HCEC 1CT (cell line): ENCODE results near the gene KBTBD7.

ENCODE experiments used
- DNase-seq: peaks from one replicate; pipeline ENCODE4 v3.0.0-alpha.2; 2017

KBTBD7 gene, protein sequence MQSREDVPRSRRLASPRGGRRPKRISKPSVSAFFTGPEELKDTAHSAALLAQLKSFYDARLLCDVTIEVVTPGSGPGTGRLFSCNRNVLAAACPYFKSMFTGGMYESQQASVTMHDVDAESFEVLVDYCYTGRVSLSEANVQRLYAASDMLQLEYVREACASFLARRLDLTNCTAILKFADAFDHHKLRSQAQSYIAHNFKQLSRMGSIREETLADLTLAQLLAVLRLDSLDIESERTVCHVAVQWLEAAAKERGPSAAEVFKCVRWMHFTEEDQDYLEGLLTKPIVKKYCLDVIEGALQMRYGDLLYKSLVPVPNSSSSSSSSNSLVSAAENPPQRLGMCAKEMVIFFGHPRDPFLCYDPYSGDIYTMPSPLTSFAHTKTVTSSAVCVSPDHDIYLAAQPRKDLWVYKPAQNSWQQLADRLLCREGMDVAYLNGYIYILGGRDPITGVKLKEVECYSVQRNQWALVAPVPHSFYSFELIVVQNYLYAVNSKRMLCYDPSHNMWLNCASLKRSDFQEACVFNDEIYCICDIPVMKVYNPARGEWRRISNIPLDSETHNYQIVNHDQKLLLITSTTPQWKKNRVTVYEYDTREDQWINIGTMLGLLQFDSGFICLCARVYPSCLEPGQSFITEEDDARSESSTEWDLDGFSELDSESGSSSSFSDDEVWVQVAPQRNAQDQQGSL

GRCh38 chr13:41193919-41194824 is at the start of gene KBTBD7:
Gene KBTBD7 (minus strand): TSS chr13:41194569. CDS start chr13:41194257, 312 bp downstream.
- DNase-seq: peak; percentile 97

DNA sequence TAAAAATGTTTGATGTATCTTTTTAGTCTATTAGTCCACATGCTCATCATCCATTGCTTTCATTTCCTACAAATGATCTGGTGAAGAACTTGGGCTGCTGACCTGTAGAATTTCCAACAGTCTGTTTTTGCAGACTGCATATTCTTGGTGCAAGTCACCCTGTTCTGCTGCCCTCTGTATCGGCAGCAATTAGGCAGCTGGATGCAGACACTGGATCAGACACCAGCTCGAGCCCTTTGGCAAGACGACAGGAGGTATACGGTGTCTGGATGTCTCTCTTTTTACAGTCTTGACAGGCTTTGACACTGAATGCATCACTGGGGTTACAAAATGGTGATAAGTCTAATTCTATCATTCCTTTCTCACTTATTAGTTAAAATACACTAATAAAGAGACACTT is 47.3 kb upstream of the KBTBD7 start:
- DNase-seq: no peak

DNA sequence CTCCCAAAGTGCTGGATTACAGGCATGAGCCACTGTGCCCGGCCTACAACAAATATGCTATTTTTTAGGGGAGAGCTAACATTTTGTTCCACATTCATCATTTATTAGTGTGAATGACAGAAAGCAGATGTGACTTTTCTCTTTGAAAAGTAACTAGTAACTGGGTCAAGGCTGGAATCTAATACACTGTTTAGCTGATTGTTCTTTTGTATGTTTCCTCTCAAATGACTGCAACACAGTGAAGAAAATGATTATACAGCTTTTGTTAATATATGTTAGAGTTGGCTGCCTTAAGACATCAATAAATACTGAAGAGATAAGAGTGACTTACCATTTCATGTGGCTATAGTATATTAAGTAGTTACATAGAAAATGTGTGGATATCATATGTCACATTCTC is 42.0 kb upstream of the KBTBD7 start:
- DNase-seq: no peak

GRCh38 chr13:41232578-41233480 is 38.5 kb upstream of the KBTBD7 start:
- DNase-seq: no peak

DNA sequence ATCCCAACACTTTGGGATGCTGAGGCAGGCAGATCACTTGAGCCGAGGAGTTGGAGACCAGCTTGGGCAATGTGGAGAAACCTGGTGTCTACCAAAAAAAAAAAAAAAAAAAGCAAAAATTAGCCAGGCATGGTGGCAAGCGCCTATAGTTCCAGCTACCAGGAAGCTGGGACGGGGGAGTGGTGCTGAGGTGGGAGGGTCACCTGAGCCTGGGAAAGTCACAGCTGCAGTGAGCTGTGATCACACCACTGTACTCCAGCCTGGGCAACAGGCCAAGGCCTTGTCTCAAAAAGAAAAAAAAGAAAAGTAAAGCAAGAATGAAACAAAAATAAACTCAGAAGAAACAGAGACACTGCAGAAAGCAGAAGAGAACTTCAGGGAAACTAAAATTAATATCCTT is 37.4 kb upstream of the KBTBD7 start:
- no peak for DNase-seq

DNA sequence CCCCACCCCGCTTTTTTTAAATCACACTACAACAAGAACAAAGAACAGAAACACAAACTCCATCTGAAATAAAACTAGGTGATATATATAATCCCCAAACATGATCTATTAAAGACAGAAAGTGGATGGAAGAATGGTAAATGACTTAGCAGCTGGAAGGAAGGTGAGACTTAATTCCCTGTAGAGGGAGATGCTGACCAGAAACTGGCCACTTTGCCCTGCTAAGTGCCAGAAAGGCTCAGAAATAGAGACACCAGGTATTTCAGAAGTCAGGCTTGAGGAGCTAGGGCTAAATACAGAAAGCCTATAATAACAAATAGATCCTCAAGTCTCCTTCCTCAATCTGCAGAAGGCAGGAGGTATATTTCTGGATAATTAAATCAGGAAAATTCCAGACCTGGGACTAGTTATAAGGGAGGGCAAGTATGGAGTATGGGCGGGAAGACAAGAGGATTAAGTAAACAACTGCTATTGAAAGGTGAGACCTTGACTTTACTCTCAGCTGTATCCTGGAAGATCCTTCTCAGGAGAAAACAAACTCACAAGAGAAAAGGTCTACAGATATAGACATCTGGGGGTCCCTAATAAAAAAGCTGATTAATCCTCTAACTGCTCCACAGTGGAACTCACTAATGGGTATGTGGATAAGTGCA is 36.8 kb upstream of the KBTBD7 start:
- DNase-seq: no peak

- no peak for DNase-seq
Measured at GRCh38 chr13:41229356-41229755, 35.0 kb upstream of the KBTBD7 start.

DNA sequence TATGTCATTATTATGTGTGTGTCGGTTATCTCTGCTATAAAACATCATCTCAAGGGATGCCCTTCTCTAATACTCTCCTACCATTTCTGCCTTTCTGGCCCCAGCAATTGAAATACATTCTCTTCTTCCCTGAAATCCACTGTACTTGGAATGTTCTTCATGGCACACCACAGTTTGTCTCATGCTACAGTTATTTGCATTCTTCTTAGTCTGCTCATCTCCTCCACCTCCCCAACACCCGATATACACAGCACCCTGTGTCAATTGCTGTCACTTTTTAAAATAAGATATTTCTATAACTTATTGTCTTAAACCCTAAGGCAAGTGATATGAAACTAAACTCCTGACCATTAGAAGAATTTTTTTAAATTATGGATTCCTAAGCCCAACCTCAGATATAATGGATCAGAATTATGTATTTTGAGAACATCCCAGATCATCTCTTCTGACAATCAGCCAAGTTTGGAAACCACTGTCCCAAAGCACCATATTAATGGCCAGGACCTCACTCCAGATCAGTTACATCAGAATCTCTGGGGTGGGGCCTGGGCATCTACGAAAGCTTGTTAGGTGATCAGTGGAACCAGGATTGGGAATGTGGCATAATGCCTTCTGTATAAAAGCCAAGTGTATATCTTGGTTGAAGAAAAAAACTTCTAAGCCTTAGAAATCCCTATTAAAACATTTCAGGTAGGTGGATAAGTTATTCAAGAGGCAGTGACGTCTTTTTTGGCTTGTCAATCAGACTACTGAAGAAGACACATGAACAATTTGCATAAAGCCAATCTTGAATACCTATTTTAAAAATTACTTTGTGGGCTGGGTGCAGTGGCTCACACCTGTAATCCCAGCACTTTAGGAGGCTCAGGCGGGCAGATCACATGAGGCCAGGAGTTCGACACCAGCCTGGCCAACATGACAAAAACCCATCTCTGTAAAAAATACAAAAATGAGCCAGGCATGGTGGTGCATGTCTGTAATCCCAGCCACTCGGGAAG is 30.0 kb upstream of the KBTBD7 start:
- DNase-seq: peak; percentile 88

GRCh38 chr13:41222259-41222852 is 28.0 kb upstream of the KBTBD7 start:
- DNase-seq: peak; percentile 66

- no peak for DNase-seq
Measured at GRCh38 chr13:41220401-41220800, 26.0 kb upstream of the KBTBD7 start.

GRCh38 chr13:41216160-41216559 is 21.8 kb upstream of the KBTBD7 start:
- peak; percentile 76 for DNase-seq

DNA sequence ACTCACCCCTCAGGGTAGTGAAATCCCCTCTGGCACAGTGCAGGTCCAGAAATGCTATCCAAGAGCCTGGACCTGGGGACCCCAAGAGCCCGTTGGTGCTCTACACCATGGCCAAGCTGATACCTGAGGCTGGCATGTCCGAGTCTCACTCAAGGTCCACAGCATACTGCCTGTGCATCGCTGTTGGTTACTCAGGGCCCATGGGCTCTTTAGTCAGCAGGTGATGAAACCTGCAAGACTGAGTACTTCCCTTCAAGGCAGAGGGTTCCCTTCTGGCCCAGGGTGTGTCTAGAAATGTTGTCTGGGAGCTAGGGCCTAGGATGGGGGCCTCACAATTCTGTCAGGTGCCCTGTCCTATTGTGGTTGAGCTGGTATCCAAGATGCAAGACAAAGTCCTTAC is 19.6 kb upstream of the KBTBD7 start:
- DNase-seq: no peak

DNA sequence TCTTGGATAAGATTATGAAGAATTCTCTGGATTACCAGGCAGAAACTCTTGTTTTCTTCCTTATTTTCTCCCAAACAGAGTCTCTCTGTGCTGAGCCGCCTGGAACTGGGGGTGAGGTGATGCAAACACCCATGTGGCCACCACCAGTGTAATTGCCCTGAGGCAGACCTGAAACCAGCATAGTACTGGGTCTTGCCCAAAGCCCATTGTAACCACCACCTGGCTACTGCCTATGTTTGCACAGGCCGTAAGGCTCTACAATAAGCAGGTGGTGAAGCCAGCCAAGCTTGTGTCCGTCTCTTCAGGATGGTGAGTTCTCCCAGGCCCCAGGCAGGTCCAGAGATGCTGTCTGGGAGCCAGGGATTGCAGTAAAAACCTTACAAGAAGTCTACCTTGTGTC is 18.9 kb upstream of the KBTBD7 start:
- no peak for DNase-seq

GRCh38 chr13:41212881-41213280 is 18.5 kb upstream of the KBTBD7 start:
- no peak for DNase-seq

DNA sequence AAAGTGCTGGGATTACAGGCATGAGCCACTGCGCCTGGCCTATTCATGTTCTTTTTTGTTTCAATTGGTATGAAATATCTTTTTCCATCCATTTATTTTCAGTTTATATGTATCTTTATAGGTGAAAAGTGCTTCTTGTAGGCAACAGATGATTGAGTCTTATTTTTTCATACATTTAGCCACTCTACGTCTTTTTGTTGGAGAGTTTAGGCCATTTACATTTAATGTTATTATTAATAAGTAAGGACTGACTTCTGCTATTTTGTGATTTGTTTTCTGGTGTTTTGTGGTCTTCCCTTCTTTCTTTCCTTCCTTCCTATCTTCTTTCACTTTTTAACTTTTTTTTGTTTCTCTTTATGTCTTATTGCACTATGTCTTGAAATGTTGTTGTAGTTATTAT is 16.7 kb upstream of the KBTBD7 start:
- DNase-seq: no peak

- no peak for DNase-seq
Measured at GRCh38 chr13:41206467-41206866, 12.1 kb upstream of the KBTBD7 start.

DNA sequence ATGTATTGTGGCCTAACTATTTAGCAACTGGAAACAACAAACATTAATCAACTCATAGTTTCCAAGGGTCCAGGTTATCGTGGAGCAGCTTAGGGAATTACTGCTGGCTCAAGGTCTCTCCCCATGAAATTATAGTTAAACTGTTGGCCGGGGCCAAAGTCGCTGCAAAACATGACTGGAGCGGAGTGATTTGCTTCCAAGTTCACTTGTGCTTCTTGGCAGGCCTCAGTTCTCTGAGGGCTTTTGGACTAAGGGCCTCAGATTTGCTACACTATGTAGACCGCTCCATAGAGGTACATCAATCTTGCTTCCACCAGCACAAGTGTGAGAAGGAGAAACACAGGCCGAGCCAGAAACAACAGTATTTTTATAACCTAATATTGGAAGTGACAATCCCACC is 9.4 kb upstream of the KBTBD7 start:
- no peak for DNase-seq

DNA sequence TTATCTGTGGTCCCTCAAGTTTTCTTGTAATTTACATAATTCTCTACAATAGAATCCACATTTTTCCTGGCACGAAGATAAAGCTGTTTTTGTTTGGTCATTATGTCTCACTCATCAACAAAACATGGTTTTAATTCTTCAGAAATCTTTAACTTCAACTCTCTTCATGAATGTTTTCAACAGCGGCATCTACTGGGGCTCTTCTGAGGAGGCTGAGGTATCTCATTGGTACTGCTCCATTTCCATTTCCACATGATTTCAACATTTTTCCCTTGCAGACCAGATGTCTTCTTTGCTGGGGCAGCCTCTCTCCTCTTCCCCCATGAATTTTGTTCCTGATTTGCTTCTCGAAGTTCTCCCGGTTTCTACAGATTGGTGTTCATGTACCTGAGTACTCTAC is 5.8 kb upstream of the KBTBD7 start:
- no peak for DNase-seq

DNA sequence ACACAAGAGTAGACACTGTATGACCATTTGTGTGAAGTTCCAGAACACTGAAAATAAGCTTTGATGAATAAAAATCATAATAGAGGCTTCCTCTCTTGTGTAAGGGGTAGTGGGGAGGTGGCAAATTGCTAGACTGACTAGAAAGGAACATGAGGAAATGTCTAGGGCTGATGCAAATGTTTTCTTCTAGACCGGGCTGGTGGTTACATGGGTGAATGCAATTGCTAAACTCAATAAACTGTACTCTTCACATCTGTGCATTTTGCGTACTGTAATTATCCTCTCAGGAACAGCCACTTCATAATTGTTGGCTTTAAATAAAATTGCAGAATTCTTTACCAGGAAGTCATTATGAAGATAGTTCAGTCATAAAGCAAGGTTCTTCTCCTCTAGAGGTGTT is 5.2 kb upstream of the KBTBD7 start:
- no peak for DNase-seq

DNA sequence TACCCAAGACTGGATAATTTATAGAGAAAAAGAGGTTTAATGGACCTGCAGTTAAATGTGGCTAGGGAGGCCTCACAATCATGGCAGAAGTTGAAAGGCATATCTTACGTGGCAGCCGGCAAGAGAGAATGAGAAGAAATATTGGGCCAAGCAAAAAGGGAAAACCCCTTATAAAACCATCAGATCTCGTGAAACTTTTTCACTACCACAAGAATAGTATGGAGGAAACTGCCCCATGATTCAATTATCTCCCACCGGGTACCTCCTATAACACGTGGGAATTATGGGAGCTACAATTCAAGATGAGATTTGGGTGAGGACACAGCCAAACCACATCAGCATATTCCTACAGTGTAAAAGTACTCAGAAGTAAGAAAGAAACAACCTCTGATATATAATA is 4.7 kb upstream of the KBTBD7 start:
- DNase-seq: no peak
